ENCODE results near the gene ESR2. TPM values are rescaled to one million over a fixed set of nuclear protein-coding genes. Genes with fewer than 3 reads are reported as not detected.
A peak's percentile ranks its signal among the peaks of the same experiment; 100 is the strongest.
"Not testable (repeated sequence)": the region's sequence is repeated elsewhere in the genome, so short reads cannot be mapped to it uniquely, and the experiment has no call there.

The ESR2 gene
- total RNA-seq, 3 donors from 2014 or later: 1.3 to 4.5 (median 4.4) TPM

DNA sequence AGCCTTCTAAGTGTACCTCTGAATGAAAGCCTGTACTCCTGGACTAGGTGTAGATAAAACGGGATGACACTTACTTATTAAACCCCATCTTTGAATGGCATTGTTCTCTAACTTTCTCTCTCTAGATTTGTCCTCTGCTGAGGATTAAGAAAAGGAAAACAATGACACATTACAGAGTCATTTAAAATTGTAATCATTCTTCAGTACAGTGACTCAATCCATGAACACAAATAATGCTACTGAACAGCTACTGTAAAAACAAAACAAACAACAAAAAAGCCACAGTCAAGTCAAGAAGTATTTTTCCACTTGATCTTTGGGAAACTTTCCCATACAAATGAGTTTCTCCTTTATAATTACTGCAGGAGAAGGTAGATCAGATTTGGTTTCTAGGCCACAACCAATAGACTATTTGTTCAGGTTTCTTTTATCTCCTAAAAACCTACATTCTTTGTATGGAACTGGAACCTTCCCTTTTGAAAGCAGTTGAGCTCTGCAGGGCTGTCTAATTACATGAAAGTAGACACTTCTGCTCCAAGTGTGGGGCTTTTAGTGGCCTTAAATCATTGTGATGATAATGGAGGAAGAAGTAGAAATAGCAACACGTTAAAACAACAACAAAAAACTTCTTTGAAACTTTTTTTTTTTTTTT is 219.1 kb downstream of the ESR2 start:
- ATAC-seq: no peak
- H3K9me3 Mint-ChIP-seq: no peaks in the 10 kb centered on the region
- H3K27me3 Mint-ChIP-seq (ENCODE audit: low read depth): no peaks in the 10 kb centered on the region
- H3K4me3 Mint-ChIP-seq: no peak overlapping the region
- no peak for DNase-seq
- no peaks in the 10 kb centered on the region for H3K4me1 Mint-ChIP-seq (ENCODE audit: low read depth)
- H3K36me3 Mint-ChIP-seq (ENCODE audit: insufficient read depth): peaks cover 41% of the 10 kb centered on the region

- no peaks in the 10 kb centered on the region for H3K9me3 Mint-ChIP-seq
- peaks cover 52% of the 10 kb centered on the region for H3K36me3 Mint-ChIP-seq (ENCODE audit: insufficient read depth)
- H3K27me3 Mint-ChIP-seq (ENCODE audit: low read depth): no peaks in the 10 kb centered on the region
- H3K4me1 Mint-ChIP-seq (ENCODE audit: low read depth): no peaks in the 10 kb centered on the region
- DNase-seq (no peak), ATAC-seq (no peak)
- no peak overlapping the region for H3K4me3 Mint-ChIP-seq
These were observed 224.4 kb downstream of the ESR2 start for GRCh38 chr14:64069634-64070359.

GRCh38 chr14:64064447-64064846 is 229.7 kb downstream of the ESR2 start:
- no peaks in the 10 kb centered on the region for H3K27me3 Mint-ChIP-seq (ENCODE audit: low read depth)
- no peaks in the 10 kb centered on the region for H3K4me1 Mint-ChIP-seq (ENCODE audit: low read depth)
- H3K4me3 Mint-ChIP-seq: no peak overlapping the region
- H3K36me3 Mint-ChIP-seq (ENCODE audit: insufficient read depth): peaks cover 32% of the 10 kb centered on the region
- DNase-seq: no peak
- no peaks in the 10 kb centered on the region for H3K9me3 Mint-ChIP-seq
- no peak for ATAC-seq

DNA sequence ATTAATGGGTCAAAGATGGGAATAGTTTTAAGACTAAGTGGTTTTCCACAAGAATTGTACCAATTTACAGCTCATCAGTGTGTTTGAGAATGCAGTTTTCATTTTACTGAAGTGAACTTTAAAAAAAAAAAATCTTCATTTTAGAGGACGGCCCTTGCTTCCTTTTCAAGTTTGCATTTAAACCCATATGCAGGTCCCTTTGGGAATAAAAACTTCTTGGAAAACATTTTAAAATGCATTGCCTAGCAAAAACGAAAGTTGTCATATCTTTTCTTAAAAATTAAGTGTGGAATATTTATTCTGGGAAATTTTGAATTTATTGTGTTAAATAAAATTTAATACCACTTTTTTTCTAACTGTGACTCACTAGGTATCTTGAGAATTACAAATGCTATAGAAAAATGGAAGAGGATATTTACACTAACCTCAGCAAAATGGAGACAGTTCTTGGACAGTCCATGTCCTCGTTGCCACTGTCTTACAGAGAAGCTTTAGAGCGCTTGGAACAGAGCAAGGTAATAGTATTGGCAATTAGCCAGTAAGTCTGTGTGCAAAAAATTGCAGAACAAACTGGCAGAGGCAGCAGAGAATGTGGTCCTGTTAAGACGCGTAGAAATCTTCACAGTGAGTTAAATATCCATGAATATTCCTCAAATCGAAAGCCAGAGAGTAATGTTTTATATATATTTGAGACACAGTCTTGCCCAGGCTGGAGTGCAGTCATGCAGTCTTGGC is 231.6 kb downstream of the ESR2 start:
- no peak for ATAC-seq
- Mint-ChIP-seq H3K4me3 (no peak overlapping the region), H3K27me3 (ENCODE audit: low read depth) (no peaks in the 10 kb centered on the region), H3K36me3 (ENCODE audit: insufficient read depth) (peaks cover 34% of the 10 kb centered on the region), H3K9me3 (no peaks in the 10 kb centered on the region), H3K4me1 (ENCODE audit: low read depth) (no peaks in the 10 kb centered on the region)
- no peak for DNase-seq

GRCh38 chr14:64061706-64062105 is 232.5 kb downstream of the ESR2 start:
- ATAC-seq: no peak

DNA sequence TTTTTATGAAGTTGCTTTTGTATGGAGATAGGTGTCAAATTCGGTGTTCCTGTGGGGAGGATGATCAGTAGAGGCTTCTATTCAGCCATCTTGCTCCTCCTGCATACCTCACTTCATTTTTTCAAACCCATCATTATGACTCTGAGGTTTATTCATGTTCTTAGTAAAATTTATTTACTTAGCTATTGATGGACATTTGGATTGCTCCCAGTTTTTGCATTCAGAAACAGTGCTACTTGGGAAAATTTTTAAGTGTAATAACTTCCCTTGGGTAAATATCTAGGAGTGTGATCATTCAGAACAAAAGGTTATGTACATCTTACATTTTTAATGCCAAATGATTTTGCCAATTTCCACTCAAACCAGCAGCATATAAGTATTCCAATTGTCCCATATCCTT is 233.1 kb downstream of the ESR2 start:
- no peak for ATAC-seq

More at GRCh38 chr14:64061706-64062105, 232.5 kb downstream of the ESR2 start:
- Mint-ChIP-seq H3K4me1 (ENCODE audit: low read depth) (no peaks in the 10 kb centered on the region), H3K4me3 (no peak overlapping the region), H3K9me3 (no peaks in the 10 kb centered on the region), H3K27me3 (ENCODE audit: low read depth) (no peaks in the 10 kb centered on the region), H3K36me3 (ENCODE audit: insufficient read depth) (peaks cover 34% of the 10 kb centered on the region)
- DNase-seq: no peak

DNA sequence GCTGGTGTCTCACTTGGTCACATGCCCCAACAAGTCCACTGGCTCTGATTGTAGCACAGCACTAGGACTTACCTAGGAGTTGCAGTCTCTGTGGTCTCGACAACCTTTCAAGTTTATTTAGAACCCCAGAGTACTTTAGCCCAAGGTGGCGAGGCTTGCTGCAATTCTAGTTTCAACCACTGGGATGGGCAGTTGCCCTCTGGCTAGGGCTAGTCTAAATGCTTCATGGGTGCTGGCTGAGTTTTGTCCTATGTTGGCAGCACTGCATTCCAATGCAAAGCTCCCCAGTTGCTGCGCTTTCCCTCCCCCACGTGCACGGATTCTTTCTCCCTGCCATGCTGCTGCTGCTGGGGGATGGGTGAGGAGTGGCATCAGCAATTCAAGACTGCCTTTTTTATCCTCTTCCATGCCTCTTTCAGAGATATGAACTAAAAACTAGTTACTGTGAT is 233.5 kb downstream of the ESR2 start:
- DNase-seq (no peak), ATAC-seq (peak in 1 of 2 donors; percentile 35)
- H3K27me3 Mint-ChIP-seq (ENCODE audit: low read depth): no peaks in the 10 kb centered on the region
- no peaks in the 10 kb centered on the region for H3K4me1 Mint-ChIP-seq (ENCODE audit: low read depth)
- no peak overlapping the region for H3K4me3 Mint-ChIP-seq
- no peaks in the 10 kb centered on the region for H3K9me3 Mint-ChIP-seq
- H3K36me3 Mint-ChIP-seq (ENCODE audit: insufficient read depth): peaks cover 33% of the 10 kb centered on the region

More for the DNA sequence above, 233.1 kb downstream of the ESR2 start:
- DNase-seq: no peak
- no peaks in the 10 kb centered on the region for H3K27me3 Mint-ChIP-seq (ENCODE audit: low read depth)
- H3K4me3 Mint-ChIP-seq: no peak overlapping the region
- peaks cover 30% of the 10 kb centered on the region for H3K36me3 Mint-ChIP-seq (ENCODE audit: insufficient read depth)
- H3K9me3 Mint-ChIP-seq: no peaks in the 10 kb centered on the region
- H3K4me1 Mint-ChIP-seq (ENCODE audit: low read depth): no peaks in the 10 kb centered on the region

GRCh38 chr14:64060199-64060545 is 234.0 kb downstream of the ESR2 start:
- Mint-ChIP-seq H3K9me3 (no peaks in the 10 kb centered on the region), H3K4me1 (ENCODE audit: low read depth) (no peaks in the 10 kb centered on the region), H3K27me3 (ENCODE audit: low read depth) (no peaks in the 10 kb centered on the region), H3K36me3 (ENCODE audit: insufficient read depth) (peaks cover 30% of the 10 kb centered on the region), H3K4me3 (no peak overlapping the region)
- DNase-seq (no peak), ATAC-seq (no peak)

DNA sequence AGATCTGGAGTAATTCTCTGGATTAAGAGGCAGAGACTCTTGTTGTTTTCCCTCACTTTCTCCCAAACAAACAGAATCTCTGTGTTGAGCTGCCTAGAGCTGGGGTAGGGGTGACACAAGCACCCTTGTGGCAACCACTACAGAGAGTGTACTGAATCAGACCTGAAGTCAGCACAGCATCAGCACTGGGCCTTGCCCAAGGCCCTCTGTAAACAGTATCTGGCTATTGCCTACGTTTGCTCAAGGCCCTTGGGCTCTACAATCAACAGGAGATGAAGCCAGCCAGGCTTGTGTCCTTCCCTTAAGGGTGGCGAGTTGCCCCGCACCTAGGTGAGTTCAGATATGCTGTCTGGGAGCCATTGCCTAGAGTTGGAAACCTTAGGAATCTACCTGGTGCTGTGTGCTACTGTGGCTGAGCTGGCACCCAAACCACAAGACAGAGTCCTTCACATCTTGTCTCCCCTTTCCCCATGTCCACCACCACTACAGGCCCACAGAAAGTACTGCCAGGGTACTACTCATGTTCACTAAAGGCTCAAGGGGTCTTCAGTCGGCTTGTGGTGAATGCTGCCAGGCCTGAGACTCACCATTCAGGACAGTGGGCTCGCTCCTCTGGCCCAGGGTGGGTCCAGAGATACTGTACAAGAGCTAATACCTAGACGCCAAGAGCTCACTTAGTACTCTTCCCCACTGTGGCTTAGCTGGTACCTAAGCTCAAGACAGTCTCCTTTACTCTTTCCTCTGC is 234.5 kb downstream of the ESR2 start:
- Mint-ChIP-seq H3K4me1 (ENCODE audit: low read depth) (no peaks in the 10 kb centered on the region), H3K4me3 (no peak overlapping the region), H3K36me3 (ENCODE audit: insufficient read depth) (peaks cover 29% of the 10 kb centered on the region), H3K27me3 (ENCODE audit: low read depth) (no peaks in the 10 kb centered on the region), H3K9me3 (no peaks in the 10 kb centered on the region)
- DNase-seq (no peak), ATAC-seq (no peak)

- Mint-ChIP-seq H3K4me3 (no peak overlapping the region), H3K9me3 (no peaks in the 10 kb centered on the region), H3K36me3 (ENCODE audit: insufficient read depth) (peaks cover 34% of the 10 kb centered on the region), H3K4me1 (ENCODE audit: low read depth) (no peaks in the 10 kb centered on the region), H3K27me3 (ENCODE audit: low read depth) (no peaks in the 10 kb centered on the region)
- DNase-seq (no peak), ATAC-seq (no peak)
These were observed 240.2 kb downstream of the ESR2 start for GRCh38 chr14:64053694-64054669.

DNA sequence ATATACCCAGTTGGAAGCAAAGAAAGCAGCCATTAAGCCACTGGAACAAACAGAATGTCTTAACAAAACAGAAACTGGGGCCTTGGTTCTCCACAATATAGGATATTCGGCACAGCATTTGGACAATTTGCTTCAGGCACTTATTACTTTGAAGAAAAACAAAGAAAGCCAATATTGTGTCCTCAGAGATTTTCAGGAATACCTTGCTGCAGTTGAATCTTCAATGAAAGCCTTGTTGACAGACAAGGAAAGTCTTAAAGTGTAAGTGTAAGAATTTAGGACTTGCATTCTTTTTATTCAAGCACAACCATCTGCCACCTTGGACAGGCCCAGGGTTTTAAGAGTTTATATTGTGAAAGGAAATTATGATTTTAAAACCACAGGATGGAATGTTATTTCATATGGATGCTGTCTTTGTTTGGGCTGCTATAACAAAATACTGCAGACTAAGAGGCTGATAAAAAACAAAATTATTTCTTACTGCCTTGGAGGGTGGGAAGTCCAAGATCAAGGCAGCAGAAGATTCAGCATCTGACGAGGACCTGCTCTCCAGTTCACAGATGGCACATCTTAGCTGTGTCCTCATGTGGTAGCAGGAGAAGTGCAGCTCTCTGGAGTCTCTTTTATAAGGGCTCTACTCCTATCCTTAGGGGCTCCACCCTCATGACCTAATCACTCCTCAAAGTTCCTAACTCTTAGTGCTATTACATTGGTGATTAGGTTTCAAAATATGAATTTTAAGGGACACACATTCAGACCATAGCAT is 244.4 kb downstream of the ESR2 start:
- H3K36me3 Mint-ChIP-seq (ENCODE audit: insufficient read depth): peaks cover 29% of the 10 kb centered on the region
- no peaks in the 10 kb centered on the region for H3K27me3 Mint-ChIP-seq (ENCODE audit: low read depth)
- H3K4me1 Mint-ChIP-seq (ENCODE audit: low read depth): no peaks in the 10 kb centered on the region
- no peak overlapping the region for H3K4me3 Mint-ChIP-seq
- no peaks in the 10 kb centered on the region for H3K9me3 Mint-ChIP-seq
- ATAC-seq (no peak), DNase-seq (no peak)

GRCh38 chr14:64045091-64045490 is 249.1 kb downstream of the ESR2 start:
- H3K36me3 Mint-ChIP-seq (ENCODE audit: insufficient read depth): peaks cover 34% of the 10 kb centered on the region
- H3K9me3 Mint-ChIP-seq: peaks cover 7% of the 10 kb centered on the region
- no peaks in the 10 kb centered on the region for H3K27me3 Mint-ChIP-seq (ENCODE audit: low read depth)
- no peak overlapping the region for H3K4me3 Mint-ChIP-seq
- H3K4me1 Mint-ChIP-seq (ENCODE audit: low read depth): no peaks in the 10 kb centered on the region
- ATAC-seq (no peak), DNase-seq (no peak)

GRCh38 chr14:64043296-64043695 is 250.9 kb downstream of the ESR2 start:
- not testable (repeated sequence) for H3K4me3 Mint-ChIP-seq; ATAC-seq; H3K9me3 Mint-ChIP-seq; DNase-seq; H3K27me3 Mint-ChIP-seq (ENCODE audit: low read depth); H3K4me1 Mint-ChIP-seq (ENCODE audit: low read depth)
- peaks cover 40% of the 10 kb centered on the region for H3K36me3 Mint-ChIP-seq (ENCODE audit: insufficient read depth)

Data from activated T-cell treated with anti-CD3 and anti-CD28 coated beads, Interleukin-2, amount 50 U/mL, for 4 hours (primary cell).